HS-5 (cell line): ENCODE results near the gene CUX1.
"Not testable (repeated sequence)": the region's sequence is repeated elsewhere in the genome, so short reads cannot be mapped to it uniquely, and the experiment has no call there.

ENCODE experiments used
- DNase-seq: peaks from one replicate; pipeline ENCODE4 v3.0.0-alpha.2; 2012; ENCODE audit warnings: low read depth

Gene CUX1

GRCh38 chr7:102215256-102215655 lies 397.8 kb downstream of the CUX1 start:
- DNase-seq, result no peak

- no peak for DNase-seq
These were observed 398.3 kb downstream of the CUX1 start for GRCh38 chr7:102215711-102216110.

DNA sequence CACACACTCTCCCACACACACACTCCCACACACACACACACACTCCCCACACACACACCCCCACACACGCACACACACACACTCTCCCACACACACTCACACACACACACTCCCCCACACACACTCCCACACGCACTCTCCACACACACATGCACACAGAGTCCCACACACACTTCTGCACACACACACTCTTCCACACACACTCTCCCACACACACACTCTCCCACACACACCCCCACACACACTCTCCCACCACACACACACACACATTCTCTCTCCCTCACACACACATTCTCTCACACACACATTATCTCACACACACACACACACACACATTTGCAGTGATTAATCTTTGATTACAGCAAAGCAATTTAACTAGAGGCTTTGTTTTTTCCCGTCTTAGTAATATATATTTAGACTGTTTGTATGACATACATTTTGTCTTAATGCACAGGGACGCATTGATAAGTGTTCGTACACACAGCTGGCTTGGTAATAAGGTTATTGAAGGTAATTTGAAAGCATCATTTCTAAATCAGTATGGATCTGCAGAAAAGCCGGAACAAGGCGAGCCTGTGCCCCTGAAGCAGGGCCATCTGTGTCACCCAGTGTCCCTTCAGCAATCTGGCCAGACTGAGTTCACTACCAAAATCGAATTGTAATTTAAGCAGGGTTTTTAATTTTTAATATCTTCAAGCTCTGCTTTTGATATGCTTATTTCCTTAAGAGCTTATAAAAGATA lies 399.3 kb downstream of the CUX1 start:
- no peak for DNase-seq

- DNase-seq, result no peak
These were observed 402.9 kb downstream of the CUX1 start for GRCh38 chr7:102220229-102220850.

- DNase-seq, result peak; percentile 30
These were observed 403.8 kb downstream of the CUX1 start for GRCh38 chr7:102220960-102221800.

GRCh38 chr7:102221961-102222360 lies 404.5 kb downstream of the CUX1 start:
- DNase-seq, result no peak

DNA sequence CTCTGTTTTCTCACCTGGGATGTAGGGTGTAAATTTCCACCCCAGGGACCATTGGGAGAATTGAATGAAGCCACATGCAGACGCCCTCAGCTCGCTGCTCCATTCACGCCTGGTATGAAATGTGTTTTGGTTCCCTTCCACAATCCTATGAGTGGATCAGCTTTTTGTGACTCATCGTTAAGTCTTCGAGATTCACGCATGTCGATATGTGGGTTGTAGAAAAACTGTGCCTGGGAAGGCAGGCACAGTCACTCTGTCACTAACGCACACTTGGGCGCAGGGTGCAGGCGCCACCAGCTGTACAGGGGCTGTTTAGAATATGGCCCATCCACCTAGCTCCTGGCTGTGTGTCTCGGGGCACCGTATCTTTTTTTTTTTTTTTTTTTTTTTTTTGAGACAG lies 405.0 kb downstream of the CUX1 start:
- no peak for DNase-seq

- no peak for DNase-seq
These were observed 405.8 kb downstream of the CUX1 start for GRCh38 chr7:102223184-102223583.

GRCh38 chr7:102225025-102225424 lies 407.6 kb downstream of the CUX1 start:
- DNase-seq, result no peak

- DNase-seq, result no peak
These were observed 409.9 kb downstream of the CUX1 start for GRCh38 chr7:102227371-102227770.

DNA sequence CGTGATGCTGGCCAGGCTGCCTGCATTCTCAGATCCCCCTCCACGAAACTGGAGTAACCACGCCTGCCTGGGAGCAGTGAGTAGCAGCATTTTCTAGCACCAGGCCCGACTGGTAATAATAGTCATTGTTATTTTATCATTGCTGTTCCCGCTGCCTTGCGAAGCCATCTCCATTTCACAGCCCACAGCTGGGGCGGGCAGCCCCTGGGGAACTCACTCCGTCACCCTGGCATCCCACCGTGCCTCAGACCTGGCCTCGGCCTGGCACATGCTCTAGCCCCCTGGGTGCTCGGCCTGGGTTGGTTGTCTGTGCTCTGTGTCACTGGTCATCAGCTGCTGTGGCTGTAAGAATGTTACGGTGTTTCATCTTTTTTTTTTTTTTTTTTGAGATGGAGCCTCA lies 411.5 kb downstream of the CUX1 start:
- DNase-seq, result no peak

- not testable (repeated sequence) for DNase-seq
These were observed 412.7 kb downstream of the CUX1 start for GRCh38 chr7:102230162-102230561.

DNA sequence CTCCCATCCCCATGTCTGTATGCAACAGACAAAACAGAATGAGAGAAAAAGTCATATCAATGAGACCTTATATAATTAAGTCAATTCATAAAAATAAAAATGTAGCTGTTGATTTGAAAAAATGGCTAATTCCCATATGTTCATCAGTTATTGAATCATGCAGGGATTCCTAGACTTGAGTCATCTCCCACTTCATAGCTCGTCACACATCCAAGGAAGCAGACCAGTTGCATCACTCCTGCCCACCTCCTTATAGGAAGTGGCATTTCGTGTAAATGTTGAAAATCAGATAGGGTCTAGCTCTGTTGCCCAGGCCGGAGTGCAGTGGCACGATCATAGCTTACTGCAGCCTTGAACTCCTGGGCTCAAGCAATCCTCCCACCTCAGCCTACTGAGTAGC lies 413.2 kb downstream of the CUX1 start:
- peak; percentile 53 for DNase-seq

- no peak for DNase-seq
These were observed 415.3 kb downstream of the CUX1 start for GRCh38 chr7:102232611-102233286.

GRCh38 chr7:102234131-102234530 lies 416.7 kb downstream of the CUX1 start:
- DNase-seq, result no peak

DNA sequence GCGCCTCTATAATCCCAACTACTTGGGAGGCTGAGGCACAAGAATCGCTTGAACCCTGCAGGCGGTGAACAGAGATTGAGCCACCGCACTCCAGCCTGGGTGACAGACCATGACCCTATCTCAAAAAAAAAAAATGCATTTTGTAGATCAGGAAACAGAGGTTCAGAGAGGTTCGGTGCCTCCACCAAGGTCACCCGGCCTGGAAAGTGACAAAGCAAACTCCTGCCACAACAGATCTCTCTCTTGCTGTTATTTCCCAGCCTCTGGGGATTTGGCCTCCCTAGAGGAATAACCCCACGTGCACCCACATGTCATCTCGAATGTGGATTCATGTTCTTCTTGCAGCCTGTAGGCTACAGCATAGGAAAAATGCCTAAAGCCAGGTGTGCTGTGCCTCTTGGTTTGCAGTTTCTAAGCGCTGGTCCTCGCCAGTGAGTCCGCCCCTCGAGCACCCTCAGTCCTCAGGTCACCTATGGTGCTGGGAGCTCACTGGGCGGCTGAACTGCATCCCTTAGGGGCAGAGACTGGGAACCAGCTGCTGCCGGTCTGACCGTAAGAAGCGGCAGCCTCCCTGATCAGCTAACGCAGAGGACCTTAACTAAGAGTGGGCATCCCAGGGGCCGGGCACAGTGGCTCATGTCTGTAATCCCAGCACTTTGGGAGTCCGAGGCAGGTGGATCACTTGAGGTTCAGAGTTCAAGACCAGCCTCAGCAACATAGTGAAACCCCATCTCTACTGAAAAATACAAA lies 417.6 kb downstream of the CUX1 start:
- DNase-seq, result no peak

DNA sequence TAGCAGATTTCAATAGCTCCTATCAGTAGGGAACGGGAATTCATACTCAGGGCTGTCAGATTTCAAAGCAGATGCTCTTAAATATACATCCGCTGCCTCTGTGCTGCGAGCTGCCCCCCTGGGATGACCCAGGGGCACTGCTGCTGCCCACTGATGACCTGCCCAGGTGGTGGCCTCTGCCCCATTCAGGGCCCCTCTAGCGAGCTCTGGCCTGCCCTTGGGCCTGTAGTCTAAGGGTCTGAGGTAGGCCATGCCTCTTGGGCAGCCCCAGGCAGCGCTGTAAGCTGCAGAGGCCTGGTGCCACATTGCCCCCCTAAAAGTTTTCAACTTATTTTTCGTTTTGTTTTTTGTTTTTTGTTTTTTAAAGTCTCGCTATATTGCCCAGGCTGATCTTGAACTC lies 418.7 kb downstream of the CUX1 start:
- DNase-seq, result no peak

DNA sequence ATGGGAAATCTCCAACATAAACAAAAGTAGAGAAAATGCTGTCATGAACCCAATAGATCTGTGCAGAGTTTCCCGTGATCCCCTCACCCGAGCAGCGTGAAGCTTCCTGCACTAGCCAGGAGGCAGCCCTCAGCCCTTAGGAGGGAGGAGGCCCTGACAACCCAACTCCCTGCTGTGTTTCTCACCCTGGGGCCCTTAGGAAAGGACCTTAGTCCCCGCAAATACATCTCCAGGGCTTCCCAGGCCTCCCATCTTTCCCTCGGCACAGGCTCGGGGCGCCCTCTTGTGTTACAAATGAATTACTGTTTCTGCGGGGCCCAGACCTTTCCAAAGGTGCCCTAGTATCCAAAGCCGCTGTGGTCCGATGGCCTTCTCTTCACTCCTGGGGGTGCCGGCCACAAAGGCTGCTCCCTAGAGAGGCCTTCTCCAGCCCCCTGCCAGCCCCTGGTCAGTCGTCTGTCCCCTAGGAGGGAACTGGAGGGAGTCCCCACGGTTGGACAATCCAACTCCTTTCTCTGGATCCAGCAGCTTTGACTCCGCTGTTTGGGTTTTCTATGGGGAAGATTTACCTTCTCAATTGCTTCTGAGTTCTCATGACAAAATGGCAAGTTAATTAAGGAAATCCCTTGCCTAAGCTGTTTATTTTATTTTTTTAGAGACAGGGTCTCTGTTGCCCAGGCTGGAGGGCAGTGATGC lies 419.3 kb downstream of the CUX1 start:
- peak; percentile 4 for DNase-seq

- no peak for DNase-seq
These were observed 421.9 kb downstream of the CUX1 start for GRCh38 chr7:102239206-102239820.

DNA sequence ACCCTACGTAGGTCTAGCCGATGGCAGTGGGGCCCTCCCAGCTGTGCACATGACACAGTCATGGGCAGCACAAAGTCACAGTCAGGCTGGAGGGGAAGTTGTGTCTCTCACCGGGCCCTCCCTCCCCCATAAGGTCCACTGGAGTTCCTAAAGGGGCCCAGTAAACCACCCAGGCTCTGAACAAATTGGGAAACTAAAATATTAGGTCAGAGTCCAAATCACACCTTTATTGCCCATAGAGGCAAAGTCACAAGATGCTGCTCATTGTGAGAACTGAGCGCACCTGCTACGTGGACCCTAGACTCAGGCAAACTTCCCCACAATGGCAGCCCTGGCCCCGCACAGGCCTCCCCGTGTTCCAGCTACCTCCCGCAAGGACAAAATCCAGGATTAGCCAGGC lies 424.0 kb downstream of the CUX1 start:
- no peak for DNase-seq

GRCh38 chr7:102244601-102245000 lies 427.2 kb downstream of the CUX1 start:
- DNase-seq, result no peak
